ENCODE measurements around the gene EYA3. TPM values are rescaled to one million over a fixed set of nuclear protein-coding genes. Genes with fewer than 3 reads are reported as not detected.

The EYA3 gene
- total and polyA plus RNA-seq, 2 donors (not counting 3 experiments of a cell fraction or from before 2014, with no cell fraction given): 12.7 to 33.0 TPM

DNA sequence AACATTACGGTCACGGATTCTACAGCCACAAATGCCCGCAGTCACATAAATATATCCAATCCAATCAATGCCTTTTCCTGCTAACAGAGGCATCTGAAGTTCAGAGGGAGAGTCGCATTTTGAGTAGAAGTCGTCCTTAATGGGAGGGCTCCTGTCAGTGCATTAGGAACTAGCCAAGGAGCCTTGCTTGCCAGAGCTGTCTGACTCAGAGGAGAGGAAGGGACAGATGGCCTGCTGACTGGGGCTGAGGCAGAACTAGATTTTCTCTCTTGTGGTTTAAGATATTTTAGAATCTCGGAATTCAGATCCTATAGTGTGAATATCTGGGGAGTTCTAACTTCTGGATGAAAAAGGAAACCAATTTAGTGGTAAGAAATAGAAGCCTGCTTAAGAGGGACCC, 118.0 kb downstream of the EYA3 start:
- intact Hi-C loops (cut with micrococcal nuclease): no loop called here
- H2AFZ ChIP-seq (ENCODE audit: low read depth, low read length): no peak overlapping the region
- no peaks in the 10 kb centered on the region for H4K20me1 ChIP-seq (replicated peaks; ENCODE audit: control insufficient read depth, extremely low read depth, insufficient read depth, low read length)
- peaks cover 2 to 17% of the 10 kb centered on the region in 2 experiments for H3K36me3 ChIP-seq (ENCODE audit: control insufficient read depth in 2 of 2, extremely low read depth in 1 of 2, insufficient read depth in 2 of 2, low read length in 2 of 2)
- H3K9me3 ChIP-seq (replicated peaks; ENCODE audit: control insufficient read depth, insufficient read depth, low read length): no peaks in the 10 kb centered on the region
- DNase-seq (ENCODE audit: low read depth, low spot score): no peak
- H3K4me3 ChIP-seq (replicated peaks in 1 of 3; ENCODE audit: insufficient read depth in 1 of 3, low read depth in 1 of 3, low read length in 3 of 3): no peak overlapping the region
- H3K79me2 ChIP-seq (ENCODE audit: control insufficient read depth, insufficient read depth, low read length): no peaks in the 10 kb centered on the region
- CTCF ChIA-PET: interaction anchor here (3.3 kb wide), 1 partner anchor 113 kb away, joined by 13 read pairs; no protein-coding TSS in a partner anchor
- no TSS peak for BruUV-seq (replicated peaks)
- dilution Hi-C loops (cut with MboI; ENCODE audit: extremely low pct_ligation_motif_present, low sequenced_read_pairs): no loop called here
- H3K4me2 ChIP-seq (ENCODE audit: insufficient read depth, low read length): no peak overlapping the region
- no peak overlapping the region for H3K27ac ChIP-seq (ENCODE audit: insufficient read depth, low read depth, low read length)
- H3K27me3 ChIP-seq (ENCODE audit: control insufficient read depth in 2 of 2, insufficient read depth in 2 of 2, low read length in 2 of 2): no peaks in the 10 kb centered on the region
- FAIRE-seq: peak; percentile 40
- H3K4me1 ChIP-seq (ENCODE audit: control insufficient read depth, extremely low read depth, insufficient read depth, low read length): no peaks in the 10 kb centered on the region
- no peaks in the 10 kb centered on the region for H3K9me1 ChIP-seq (replicated peaks; ENCODE audit: control insufficient read depth, extremely low read depth, insufficient read depth, low read length)
- no peak overlapping the region for H3K9ac ChIP-seq (replicated peaks; ENCODE audit: extremely low read depth, insufficient read depth, low read length)
- no peak for TF ChIP-seq FOS (IDR thresholded peaks at IDR 0.05; ENCODE audit: borderline replicate concordance, insufficient read depth, low read length)
- POLR2A ChIA-PET: no interaction called here

DNA sequence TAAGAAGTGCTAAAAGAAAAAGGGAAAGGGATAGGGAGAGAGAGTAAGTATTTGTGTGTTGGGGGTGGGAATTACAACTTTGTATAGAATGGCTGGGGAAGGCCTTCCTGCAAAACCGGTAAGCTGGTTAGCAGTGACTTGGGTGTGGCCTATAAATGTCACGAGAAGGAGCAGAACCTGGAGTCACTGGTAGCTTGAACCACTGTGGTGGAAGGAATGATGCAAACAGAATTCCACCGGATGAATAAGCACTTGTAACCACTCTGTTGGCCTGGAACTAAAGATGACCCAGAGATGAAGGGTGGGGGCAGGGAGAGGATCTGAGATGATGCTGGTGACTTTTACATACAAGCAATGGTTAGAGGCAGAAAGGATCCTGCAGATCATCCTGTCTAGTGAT, 119.7 kb downstream of the EYA3 start:
- no peaks in the 10 kb centered on the region for H3K4me1 ChIP-seq (ENCODE audit: control insufficient read depth, extremely low read depth, insufficient read depth, low read length)
- H3K36me3 ChIP-seq (ENCODE audit: control insufficient read depth in 2 of 2, extremely low read depth in 1 of 2, insufficient read depth in 2 of 2, low read length in 2 of 2): peaks cover 2 to 23% of the 10 kb centered on the region in 2 experiments
- dilution Hi-C loops (cut with MboI; ENCODE audit: extremely low pct_ligation_motif_present, low sequenced_read_pairs) (no loop called here), intact Hi-C loops (cut with micrococcal nuclease) (no loop called here)
- no peaks in the 10 kb centered on the region for H3K79me2 ChIP-seq (ENCODE audit: control insufficient read depth, insufficient read depth, low read length)
- H3K9me3 ChIP-seq (replicated peaks; ENCODE audit: control insufficient read depth, insufficient read depth, low read length): no peaks in the 10 kb centered on the region
- H2AFZ ChIP-seq (ENCODE audit: low read depth, low read length): no peak overlapping the region
- BruUV-seq (replicated peaks): no TSS peak
- ChIA-PET CTCF (interaction anchor here (1.3 kb wide), 1 partner anchor 11 kb away, joined by 3 read pairs; no protein-coding TSS in a partner anchor), POLR2A (no interaction called here)
- no peak overlapping the region for H3K27ac ChIP-seq (ENCODE audit: insufficient read depth, low read depth, low read length)
- DNase-seq (ENCODE audit: low read depth, low spot score) (no peak), FAIRE-seq (no peak)
- H3K4me3 ChIP-seq (replicated peaks in 1 of 3; ENCODE audit: insufficient read depth in 1 of 3, low read depth in 1 of 3, low read length in 3 of 3): no peak overlapping the region
- TF ChIP-seq JUN (IDR thresholded peaks at IDR 0.05; ENCODE audit: borderline replicate concordance, insufficient read depth, insufficient read length, low read depth) (no peak), FOS (IDR thresholded peaks at IDR 0.05; ENCODE audit: borderline replicate concordance, insufficient read depth, low read length) (no peak), POLR2AphosphoS5 (IDR thresholded peaks at IDR 0.05; ENCODE audit: insufficient read depth, low read depth, low read length) (no peak), EZH2 (IDR thresholded peaks at IDR 0.05; ENCODE audit: borderline replicate concordance, low read depth, low read length, severe bottlenecking) (no peak), MYC (IDR thresholded peaks at IDR 0.05; ENCODE audit: low read depth, low read length) (no peak), POLR2A (IDR thresholded peaks at IDR 0.05; ENCODE audit: low read depth, low read length) (no peak), GATA2 (IDR thresholded peaks at IDR 0.05; ENCODE audit: insufficient read depth, insufficient read length, low read depth, low read length) (no peak)
- TF ChIP-seq, protein P1, sequence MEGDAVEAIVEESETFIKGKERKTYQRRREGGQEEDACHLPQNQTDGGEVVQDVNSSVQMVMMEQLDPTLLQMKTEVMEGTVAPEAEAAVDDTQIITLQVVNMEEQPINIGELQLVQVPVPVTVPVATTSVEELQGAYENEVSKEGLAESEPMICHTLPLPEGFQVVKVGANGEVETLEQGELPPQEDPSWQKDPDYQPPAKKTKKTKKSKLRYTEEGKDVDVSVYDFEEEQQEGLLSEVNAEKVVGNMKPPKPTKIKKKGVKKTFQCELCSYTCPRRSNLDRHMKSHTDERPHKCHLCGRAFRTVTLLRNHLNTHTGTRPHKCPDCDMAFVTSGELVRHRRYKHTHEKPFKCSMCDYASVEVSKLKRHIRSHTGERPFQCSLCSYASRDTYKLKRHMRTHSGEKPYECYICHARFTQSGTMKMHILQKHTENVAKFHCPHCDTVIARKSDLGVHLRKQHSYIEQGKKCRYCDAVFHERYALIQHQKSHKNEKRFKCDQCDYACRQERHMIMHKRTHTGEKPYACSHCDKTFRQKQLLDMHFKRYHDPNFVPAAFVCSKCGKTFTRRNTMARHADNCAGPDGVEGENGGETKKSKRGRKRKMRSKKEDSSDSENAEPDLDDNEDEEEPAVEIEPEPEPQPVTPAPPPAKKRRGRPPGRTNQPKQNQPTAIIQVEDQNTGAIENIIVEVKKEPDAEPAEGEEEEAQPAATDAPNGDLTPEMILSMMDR (IDR thresholded peaks at IDR 0.05; ENCODE audit: extremely low read depth in 1 of 2, insufficient read depth in 1 of 2, low read depth in 1 of 2, low read length in 2 of 2): no peak
- TF ChIP-seq, protein P2, sequence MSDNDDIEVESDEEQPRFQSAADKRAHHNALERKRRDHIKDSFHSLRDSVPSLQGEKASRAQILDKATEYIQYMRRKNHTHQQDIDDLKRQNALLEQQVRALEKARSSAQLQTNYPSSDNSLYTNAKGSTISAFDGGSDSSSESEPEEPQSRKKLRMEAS (IDR thresholded peaks at IDR 0.05; ENCODE audit: insufficient read depth, insufficient read length): no peak
- H3K9ac ChIP-seq (replicated peaks; ENCODE audit: extremely low read depth, insufficient read depth, low read length): no peak overlapping the region
- H3K9me1 ChIP-seq (replicated peaks; ENCODE audit: control insufficient read depth, extremely low read depth, insufficient read depth, low read length): no peaks in the 10 kb centered on the region
- H3K4me2 ChIP-seq (ENCODE audit: insufficient read depth, low read length): no peak overlapping the region
- no peaks in the 10 kb centered on the region for H3K27me3 ChIP-seq (ENCODE audit: control insufficient read depth in 2 of 2, insufficient read depth in 2 of 2, low read length in 2 of 2)
- no peaks in the 10 kb centered on the region for H4K20me1 ChIP-seq (replicated peaks; ENCODE audit: control insufficient read depth, extremely low read depth, insufficient read depth, low read length)

All from endothelial cell of umbilical vein (primary cell).